Esophagus muscularis mucosa (tissue), 4 donors: ENCODE measurements around the gene PPP1R12B. TPM values are rescaled to one million over a fixed set of nuclear protein-coding genes. Genes with fewer than 3 reads are reported as not detected.

Experiments used
- DNase-seq: peaks from one replicate; pipeline ENCODE4 v3.0.0-alpha.2; 2017; ENCODE audit errors: extremely low spot score
- H3K27ac ChIP-seq, 4 donors: fragments of 200-600 bp; sonication (generic); replicated peaks in 1 of 4; 1 replicate in 3 of 4; 2 replicates in 1 of 4; pipeline ENCODE4 v1.5.1; 2016 to 2019; ENCODE audit warnings: mild to moderate bottlenecking in 1 of 4
- H3K27me3 ChIP-seq, 4 donors: fragments of 200-600 bp; sonication (generic); one replicate each; pipeline versions ENCODE4 v1.5.1 to v1.6.0; 2016 to 2019
- H3K36me3 ChIP-seq, 4 donors: fragments of 200-600 bp; sonication (generic); one replicate each; pipeline ENCODE4 v1.5.1; 2016 to 2019
- H3K4me1 ChIP-seq, 4 donors: fragments of 200-600 bp; sonication (generic); one replicate each; pipeline ENCODE4 v1.5.1; 2016 to 2019
- H3K4me3 ChIP-seq, 4 donors: fragments of 200-600 bp; sonication (generic); 1 replicate in 2 of 4; 2 replicates in 2 of 4; pipeline ENCODE4 v1.5.1; 2016 to 2019; ENCODE audit warnings: mild to moderate bottlenecking in 4 of 4, moderate library complexity in 1 of 4
- H3K9me3 ChIP-seq, 4 donors: fragments of 200-600 bp; sonication (generic); 1 replicate in 3 of 4; 2 replicates in 1 of 4; pipeline ENCODE4 v1.5.1; 2016 to 2019
- CTCF ChIP-seq, 3 experiments: fragments of 200-600 bp in 2 of 3; fragments of 450-650 bp in 1 of 3; sonication (generic) in 2 of 3; IDR thresholded peaks; one replicate each; pipeline ENCODE4 v1.5.1; 2017 to 2019; ENCODE audit warnings: antibody characterized with exemption in 3 of 3, mild to moderate bottlenecking in 2 of 3, moderate library complexity in 1 of 3
- EP300 ChIP-seq: sonication (generic); formaldehyde crosslinking; IDR thresholded peaks from one replicate; pipeline ENCODE4 v1.6.1; 2017; ENCODE audit warnings: antibody characterized with exemption
- POLR2A ChIP-seq: fragments of 450-650 bp; IDR thresholded peaks from one replicate; pipeline ENCODE4 v1.6.1; 2017; ENCODE audit warnings: antibody characterized with exemption, moderate library complexity, mild to moderate bottlenecking, low read depth
- POLR2AphosphoS5 ChIP-seq, 2 donors: sonication (generic); formaldehyde crosslinking; IDR thresholded peaks; one replicate each; pipeline ENCODE4 v1.6.1; 2017; ENCODE audit warnings: antibody characterized with exemption in 2 of 2
- WGBS: methylation state at CpG from one replicate; pipeline ENCODE4 v1.1.5; 2018; 5-methylcytosine and 5-hydroxymethylcytosine counted together
- intact Hi-C: fragments of 100-400 bp; cut with DNase I; formaldehyde crosslinking; loops from one replicate; pipeline ENCODE4 v1.15.1; 2023
- total RNA-seq, 4 donors: library from RNA; depleted of rRNA; stranded (reverse); fragments of >200 nt; gene quantifications; one replicate each; pipeline versions ENCODE4 v1.1.0 to v1.2.1, GENCODE V29; 2016

Gene PPP1R12B
- total RNA-seq, 4 donors from 2014 or later = 692 to 1,262 (median 949) TPM

DNA sequence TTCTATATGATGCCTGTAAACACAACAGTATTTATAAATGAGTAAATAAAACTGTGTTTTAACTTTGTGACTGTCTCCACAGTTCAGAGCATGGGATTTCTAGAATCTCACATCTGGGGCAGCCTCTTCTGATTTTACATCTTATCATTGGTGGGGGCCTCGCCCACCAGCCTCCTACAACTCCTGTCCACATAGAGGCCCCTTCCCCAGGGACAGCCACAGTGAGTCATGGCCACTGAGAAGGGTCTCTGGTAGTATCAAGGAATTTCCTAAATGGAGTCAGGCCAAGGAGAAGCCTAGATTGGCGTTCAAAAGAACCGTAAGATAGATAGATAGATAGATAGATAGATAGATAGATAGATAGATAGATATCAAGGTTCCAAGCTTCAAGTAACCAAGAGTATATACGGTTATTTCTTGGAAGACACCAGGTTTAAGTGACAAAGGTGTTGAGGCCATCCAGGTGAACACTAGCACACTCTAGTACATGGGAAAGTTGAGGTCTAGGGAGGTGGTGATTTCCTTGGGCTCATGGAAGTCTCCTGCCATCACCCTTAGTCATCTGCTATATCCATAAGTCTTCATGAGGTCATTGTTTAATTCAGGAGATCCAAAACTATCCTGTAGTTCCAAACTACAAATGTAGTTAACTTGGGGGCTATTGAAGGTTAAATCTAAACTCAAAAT is 240.1 kb downstream of the PPP1R12B start:
- TF ChIP-seq POLR2AphosphoS5 (IDR thresholded peaks at IDR 0.05) = no peak
- no peak for TF ChIP-seq EP300
- no peak for TF ChIP-seq CTCF (IDR thresholded peaks at IDR 0.05)
- TF ChIP-seq POLR2A = no peak
- no peaks in the 10 kb centered on the region for H3K9me3 ChIP-seq
- peaks cover 0 to 22% (median 16%) of the 10 kb centered on the region in 4 donors for H3K36me3 ChIP-seq
- intact Hi-C loops = no loop called here
- peaks cover 0 to 4% (median 0%) of the 10 kb centered on the region in 4 donors for H3K27me3 ChIP-seq
- peaks cover 79 to 95% (median 82%) of the 10 kb centered on the region in 4 donors for H3K4me1 ChIP-seq
- 86% methylated on average over 4 of the region's 4 CpGs for WGBS
- H3K4me3 ChIP-seq = no peak overlapping the region
- H3K27ac ChIP-seq = peak overlapping the region; percentile 83 to 86 (median 84)
- DNase-seq = no peak

- Histone ChIP-seq H3K27me3 (peaks cover 0 to 4% (median 0%) of the 10 kb centered on the region in 4 donors), H3K36me3 (peaks cover 0 to 15% (median 12%) of the 10 kb centered on the region in 4 donors), H3K9me3 (no peaks in the 10 kb centered on the region), H3K4me1 (peaks cover 79 to 88% (median 86%) of the 10 kb centered on the region in 4 donors), H3K4me3 (no peak overlapping the region), H3K27ac (peak overlapping the region; percentile 83 to 86 (median 84))
- DNase-seq = peak; percentile 97
- intact Hi-C loops = no loop called here
- 36% methylated on average over 7 of the region's 8 CpGs for WGBS
- TF ChIP-seq CTCF (IDR thresholded peaks at IDR 0.05) = peak in 2 of 3 experiments; percentile 16 to 28
- TF ChIP-seq POLR2AphosphoS5 (IDR thresholded peaks at IDR 0.05) = peak; percentile 90 to 93
- TF ChIP-seq POLR2A = no peak
- TF ChIP-seq EP300 = peak; percentile 64
Observed at GRCh38 chr1:202589190-202589930, 240.9 kb downstream of the PPP1R12B start.

- Histone ChIP-seq H3K4me1 (peaks cover 71 to 83% (median 81%) of the 10 kb centered on the region in 4 donors), H3K27ac (peak overlapping the region; percentile 83 to 86 (median 84)), H3K27me3 (peaks cover 0 to 4% (median 0%) of the 10 kb centered on the region in 4 donors), H3K4me3 (no peak overlapping the region), H3K9me3 (no peaks in the 10 kb centered on the region), H3K36me3 (peaks cover 0 to 15% (median 6%) of the 10 kb centered on the region in 4 donors)
- 89% methylated on average over 3 of the region's 4 CpGs for WGBS
- TF ChIP-seq POLR2AphosphoS5 (IDR thresholded peaks at IDR 0.05) = no peak
- no peak for TF ChIP-seq EP300
- no peak for TF ChIP-seq CTCF (IDR thresholded peaks at IDR 0.05)
- TF ChIP-seq POLR2A = no peak
- DNase-seq = no peak
- intact Hi-C loops = no loop called here
Observed at GRCh38 chr1:202590126-202590525, 241.6 kb downstream of the PPP1R12B start.

- peaks cover 0 to 19% (median 6%) of the 10 kb centered on the region in 4 donors for H3K36me3 ChIP-seq
- no peaks in the 10 kb centered on the region for H3K9me3 ChIP-seq
- no peak for TF ChIP-seq EP300
- peak in 1 of 2 donors; percentile 46 for TF ChIP-seq POLR2AphosphoS5 (IDR thresholded peaks at IDR 0.05)
- DNase-seq = no peak
- peaks cover 0 to 4% (median 0%) of the 10 kb centered on the region in 4 donors for H3K27me3 ChIP-seq
- intact Hi-C loops = no loop called here
- H3K4me3 ChIP-seq = no peak overlapping the region
- 80% methylated on average over 5 of the region's 5 CpGs for WGBS
- peak overlapping the region; percentile 83 to 86 (median 84) for H3K27ac ChIP-seq
- peaks cover 63 to 75% (median 72%) of the 10 kb centered on the region in 4 donors for H3K4me1 ChIP-seq
Observed at GRCh38 chr1:202590975-202591411, 242.5 kb downstream of the PPP1R12B start.

DNA sequence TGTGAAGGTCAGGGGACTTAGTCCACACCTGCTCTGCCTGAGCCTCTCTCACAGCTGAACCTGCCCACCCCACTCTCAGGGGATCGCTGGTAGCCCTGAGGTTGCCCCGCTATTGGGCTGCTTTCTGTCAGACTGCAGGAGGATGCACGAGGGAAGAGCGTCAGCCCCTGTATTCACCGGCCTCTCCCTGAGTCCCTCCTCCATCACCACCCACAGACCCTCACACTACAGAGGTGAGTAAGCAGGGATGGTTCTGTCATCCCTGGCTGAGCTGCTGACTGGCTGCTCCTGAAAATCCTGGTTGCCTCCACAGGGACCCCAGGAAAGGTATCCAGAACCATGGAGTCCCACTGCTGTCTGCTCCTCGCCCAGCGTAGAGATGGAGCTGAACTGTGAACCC is 243.0 kb downstream of the PPP1R12B start:
- intact Hi-C loops = no loop called here
- WGBS = 100% methylated on average over 2 of the region's 7 CpGs
- peaks cover 57 to 70% (median 67%) of the 10 kb centered on the region in 4 donors for H3K4me1 ChIP-seq

More for the DNA sequence above, 243.0 kb downstream of the PPP1R12B start:
- peak overlapping the region; percentile 83 to 86 (median 84) for H3K27ac ChIP-seq
- TF ChIP-seq EP300 = no peak
- no peak for TF ChIP-seq CTCF (IDR thresholded peaks at IDR 0.05)
- TF ChIP-seq POLR2AphosphoS5 (IDR thresholded peaks at IDR 0.05) = no peak
- no peak for TF ChIP-seq POLR2A
- no peak overlapping the region for H3K4me3 ChIP-seq
- no peaks in the 10 kb centered on the region for H3K9me3 ChIP-seq
- no peak for DNase-seq
- peaks cover 0 to under 1% (median 0%) of the 10 kb centered on the region in 4 donors for H3K27me3 ChIP-seq
- peaks cover 0 to 19% (median 6%) of the 10 kb centered on the region in 4 donors for H3K36me3 ChIP-seq
